ENCODE data around the gene ERMP1. TPM values are rescaled to one million over a fixed set of nuclear protein-coding genes. Genes with fewer than 3 reads are reported as not detected.
A peak's percentile ranks its signal among the peaks of the same experiment; 100 is the strongest.

ERMP1 gene
- total and polyA plus RNA-seq, 2 donors (not counting 3 experiments of a cell fraction or from before 2014, with no cell fraction given) = 9.7 to 16.6 TPM

DNA sequence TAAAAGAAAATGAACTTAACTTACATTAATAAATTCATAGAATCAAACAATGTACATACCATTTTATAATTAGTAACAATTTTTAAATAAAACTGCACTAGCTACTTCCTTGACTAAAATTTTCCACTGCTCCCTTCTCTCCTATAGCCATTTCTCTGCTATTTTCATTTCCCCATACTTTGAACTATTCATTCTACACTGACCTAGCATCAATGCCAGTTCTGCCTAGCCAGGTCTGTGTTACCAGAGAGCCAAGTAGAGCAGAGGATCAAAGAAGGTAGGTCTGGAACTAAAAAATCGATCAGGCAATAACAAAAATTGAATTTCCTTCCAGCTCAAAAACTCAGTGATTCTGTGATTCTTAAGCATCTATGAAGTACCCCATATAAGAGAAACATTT lies 84.5 kb downstream of the ERMP1 start:
- H3K9me3 ChIP-seq (replicated peaks; ENCODE audit: control insufficient read depth, insufficient read depth, low read length) = no peaks in the 10 kb centered on the region
- no peak overlapping the region for H2AFZ ChIP-seq (ENCODE audit: low read depth, low read length)
- FAIRE-seq (peak; percentile 49), DNase-seq (ENCODE audit: low read depth, low spot score) (no peak)
- TF ChIP-seq POLR2A (IDR thresholded peaks at IDR 0.05; ENCODE audit: low read depth, low read length) = no peak
- TF ChIP-seq, protein P1, sequence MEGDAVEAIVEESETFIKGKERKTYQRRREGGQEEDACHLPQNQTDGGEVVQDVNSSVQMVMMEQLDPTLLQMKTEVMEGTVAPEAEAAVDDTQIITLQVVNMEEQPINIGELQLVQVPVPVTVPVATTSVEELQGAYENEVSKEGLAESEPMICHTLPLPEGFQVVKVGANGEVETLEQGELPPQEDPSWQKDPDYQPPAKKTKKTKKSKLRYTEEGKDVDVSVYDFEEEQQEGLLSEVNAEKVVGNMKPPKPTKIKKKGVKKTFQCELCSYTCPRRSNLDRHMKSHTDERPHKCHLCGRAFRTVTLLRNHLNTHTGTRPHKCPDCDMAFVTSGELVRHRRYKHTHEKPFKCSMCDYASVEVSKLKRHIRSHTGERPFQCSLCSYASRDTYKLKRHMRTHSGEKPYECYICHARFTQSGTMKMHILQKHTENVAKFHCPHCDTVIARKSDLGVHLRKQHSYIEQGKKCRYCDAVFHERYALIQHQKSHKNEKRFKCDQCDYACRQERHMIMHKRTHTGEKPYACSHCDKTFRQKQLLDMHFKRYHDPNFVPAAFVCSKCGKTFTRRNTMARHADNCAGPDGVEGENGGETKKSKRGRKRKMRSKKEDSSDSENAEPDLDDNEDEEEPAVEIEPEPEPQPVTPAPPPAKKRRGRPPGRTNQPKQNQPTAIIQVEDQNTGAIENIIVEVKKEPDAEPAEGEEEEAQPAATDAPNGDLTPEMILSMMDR (IDR thresholded peaks at IDR 0.05; ENCODE audit: extremely low read depth in 1 of 2, insufficient read depth in 1 of 2, low read depth in 1 of 2, low read length in 2 of 2) = no peak
- TF ChIP-seq EZH2 (IDR thresholded peaks at IDR 0.05; ENCODE audit: borderline replicate concordance, low read depth, low read length, severe bottlenecking) = no peak
- TF ChIP-seq POLR2AphosphoS5 (IDR thresholded peaks at IDR 0.05; ENCODE audit: insufficient read depth, low read depth, low read length) = no peak
- no peak for TF ChIP-seq JUN (IDR thresholded peaks at IDR 0.05; ENCODE audit: borderline replicate concordance, insufficient read depth, insufficient read length, low read depth)
- TF ChIP-seq GATA2 (IDR thresholded peaks at IDR 0.05; ENCODE audit: insufficient read depth, insufficient read length, low read depth, low read length) = no peak
- TF ChIP-seq FOS (IDR thresholded peaks at IDR 0.05; ENCODE audit: borderline replicate concordance, insufficient read depth, low read length) = no peak
- no peak for TF ChIP-seq MYC (IDR thresholded peaks at IDR 0.05; ENCODE audit: low read depth, low read length)
- TF ChIP-seq, protein P2, sequence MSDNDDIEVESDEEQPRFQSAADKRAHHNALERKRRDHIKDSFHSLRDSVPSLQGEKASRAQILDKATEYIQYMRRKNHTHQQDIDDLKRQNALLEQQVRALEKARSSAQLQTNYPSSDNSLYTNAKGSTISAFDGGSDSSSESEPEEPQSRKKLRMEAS (IDR thresholded peaks at IDR 0.05; ENCODE audit: insufficient read depth, insufficient read length) = no peak
- no peaks in the 10 kb centered on the region for H3K9me1 ChIP-seq (replicated peaks; ENCODE audit: control insufficient read depth, extremely low read depth, insufficient read depth, low read length)
- H3K4me2 ChIP-seq (ENCODE audit: insufficient read depth, low read length) = no peak overlapping the region
- BruUV-seq (replicated peaks) = no TSS peak
- H4K20me1 ChIP-seq (replicated peaks; ENCODE audit: control insufficient read depth, extremely low read depth, insufficient read depth, low read length) = no peaks in the 10 kb centered on the region
- peaks cover 0 to 18% of the 10 kb centered on the region in 2 experiments for H3K36me3 ChIP-seq (ENCODE audit: control insufficient read depth in 2 of 2, extremely low read depth in 1 of 2, insufficient read depth in 2 of 2, low read length in 2 of 2)
- POLR2A ChIA-PET = no interaction called here
- H3K27me3 ChIP-seq (ENCODE audit: control insufficient read depth in 2 of 2, insufficient read depth in 2 of 2, low read length in 2 of 2) = no peaks in the 10 kb centered on the region
- intact Hi-C loops (cut with micrococcal nuclease) (no loop called here), dilution Hi-C loops (cut with MboI; ENCODE audit: extremely low pct_ligation_motif_present, low sequenced_read_pairs) (no loop called here)
- no peak overlapping the region for H3K4me3 ChIP-seq (replicated peaks in 1 of 3; ENCODE audit: insufficient read depth in 1 of 3, low read depth in 1 of 3, low read length in 3 of 3)
- no peaks in the 10 kb centered on the region for H3K4me1 ChIP-seq (ENCODE audit: control insufficient read depth, extremely low read depth, insufficient read depth, low read length)
- no peak overlapping the region for H3K27ac ChIP-seq (ENCODE audit: insufficient read depth, low read depth, low read length)
- no peaks in the 10 kb centered on the region for H3K79me2 ChIP-seq (ENCODE audit: control insufficient read depth, insufficient read depth, low read length)
- no peak overlapping the region for H3K9ac ChIP-seq (replicated peaks; ENCODE audit: extremely low read depth, insufficient read depth, low read length)
- CTCF ChIA-PET = interaction anchor here (1.6 kb wide), 1 partner anchor 30 kb away, joined by 5 read pairs; no protein-coding TSS in a partner anchor

All from endothelial cell of umbilical vein (primary cell).